ENCODE measurements around the gene GBX2. TPM values are rescaled to one million over a fixed set of nuclear protein-coding genes. Genes with fewer than 3 reads are reported as not detected.

GBX2 gene
- total and polyA plus RNA-seq, 12 donors: 0.12 to 0.22 (median 0.15) TPM; not detected in 7

DNA sequence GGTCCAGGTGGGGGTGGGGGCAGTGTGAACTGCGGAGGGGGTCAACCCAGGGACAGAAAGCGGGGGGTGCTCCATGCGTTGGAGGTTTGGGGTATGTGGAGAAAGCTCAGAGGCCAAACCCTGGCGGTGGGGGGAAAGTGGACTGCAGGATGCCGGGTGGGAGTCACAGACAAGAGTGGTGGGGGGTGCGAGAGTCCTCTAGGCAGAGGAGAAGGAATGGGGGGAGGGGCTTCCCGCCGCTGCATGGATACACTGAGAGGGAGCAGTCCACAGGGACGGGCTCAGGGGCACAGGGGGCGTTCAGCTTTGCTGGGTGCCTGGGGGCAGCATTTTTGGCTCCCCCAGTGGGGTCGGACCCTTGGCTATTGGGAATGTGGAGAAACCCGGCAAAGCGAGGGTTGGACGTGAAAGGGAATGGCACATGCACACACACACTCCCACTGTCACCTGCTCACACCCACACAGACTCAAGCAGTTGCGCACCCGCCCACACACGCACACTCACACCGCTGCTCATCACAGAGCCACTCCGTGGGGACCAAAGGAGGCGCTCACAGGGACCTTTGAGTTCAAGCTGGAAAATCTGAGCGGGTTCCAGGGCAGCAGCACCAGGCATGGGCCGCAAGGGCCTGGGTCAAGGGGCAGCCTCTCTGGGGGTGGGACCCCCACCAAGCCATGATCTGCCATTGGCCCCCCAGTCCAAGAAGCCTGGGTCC, 7.7 kb downstream of the GBX2 start:
- Histone ChIP-seq H3K4me1 (peaks cover 4 to 25% (median 22%) of the 10 kb centered on the region in 9 donors), H3K27ac (no peak overlapping the region), H3K4me3 (no peak overlapping the region), H3K36me3 (no peaks in the 10 kb centered on the region), H3K9me3 (no peaks in the 10 kb centered on the region), H3K27me3 (peaks cover 25 to 92% (median 88%) of the 10 kb centered on the region in 7 donors)
- 28 to 31% methylated on average over 22 of the region's 22 CpGs for WGBS, 2 donors
- intact Hi-C loops (cut with DNase I): loop anchor here in 1 of 10 donors (10.0 kb wide), 1 partner anchor 356 kb away; no protein-coding TSS in a partner anchor
- TF ChIP-seq CTCF (IDR thresholded peaks at IDR 0.05): no peak
- DNase-seq: no peak
- no peak for ATAC-seq

GRCh38 chr2:236159778-236160170, 8.4 kb downstream of the GBX2 start:
- Histone ChIP-seq H3K4me3 (peak overlapping the region in 1 of 10 donors; percentile 3), H3K27me3 (peaks cover 19 to 88% (median 85%) of the 10 kb centered on the region in 7 donors), H3K27ac (no peak overlapping the region), H3K9me3 (no peaks in the 10 kb centered on the region), H3K36me3 (no peaks in the 10 kb centered on the region), H3K4me1 (peaks cover 4 to 20% (median 18%) of the 10 kb centered on the region in 9 donors)
- WGBS, 2 donors: 9 to 13% methylated on average over 21 to 33 of the region's 33 CpGs
- DNase-seq (no peak), ATAC-seq (no peak)
- no peak for TF ChIP-seq CTCF (IDR thresholded peaks at IDR 0.05)
- intact Hi-C loops (cut with DNase I): loop anchor here in 1 of 10 donors (10.0 kb wide), 1 partner anchor 355 kb away; no protein-coding TSS in a partner anchor

DNA sequence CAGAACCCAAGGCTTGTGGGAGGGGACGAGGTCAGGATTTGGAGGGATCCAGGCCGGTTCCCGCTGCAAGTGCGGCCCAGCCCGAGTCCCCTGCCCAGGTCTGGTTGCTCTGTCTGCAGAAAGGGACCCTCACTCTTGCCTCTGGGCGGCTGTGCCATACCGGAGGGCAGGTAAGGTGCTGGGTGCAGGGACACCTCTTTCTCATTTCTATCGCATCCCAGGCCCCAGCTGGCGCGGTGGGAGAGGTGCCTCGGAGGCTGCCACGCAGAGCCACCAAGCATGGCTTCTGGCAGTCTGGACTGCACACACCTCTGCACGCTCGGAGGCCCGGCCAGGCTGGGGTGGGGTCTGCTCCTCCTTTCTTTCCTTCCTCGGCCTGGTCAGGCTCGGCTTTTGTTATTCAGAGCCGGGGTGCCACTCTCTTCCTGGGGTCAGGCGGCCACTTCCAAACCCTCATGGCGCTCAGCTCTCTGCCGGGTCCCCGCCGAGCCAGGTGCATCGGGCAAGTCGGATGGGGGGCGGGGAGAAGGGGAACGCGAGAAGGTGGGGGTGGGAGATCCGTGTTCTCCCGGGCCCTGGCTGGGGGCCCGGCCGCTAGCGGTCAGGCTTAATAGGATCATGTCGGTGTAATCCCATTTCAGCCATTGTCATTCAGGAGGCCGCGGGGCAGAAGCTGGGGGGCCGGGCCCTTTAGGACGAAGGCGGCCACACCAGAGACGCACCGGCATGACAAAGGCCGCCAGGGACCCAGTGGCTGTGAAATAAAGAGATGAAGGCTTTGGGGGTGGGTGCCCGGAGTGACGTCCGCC, 9.0 kb downstream of the GBX2 start:
- ATAC-seq (no peak), DNase-seq (no peak)
- intact Hi-C loops (cut with DNase I): no loop called here
- Histone ChIP-seq H3K36me3 (no peaks in the 10 kb centered on the region), H3K4me3 (peak overlapping the region in 1 of 10 donors; percentile 3), H3K27me3 (peaks cover 15 to 88% (median 79%) of the 10 kb centered on the region in 7 donors), H3K9me3 (no peaks in the 10 kb centered on the region), H3K4me1 (peaks cover 0 to 14% (median 12%) of the 10 kb centered on the region in 9 donors), H3K27ac (no peak overlapping the region)
- WGBS, 2 donors: 20 to 24% methylated on average over 43 to 45 of the region's 45 CpGs
- no peak for TF ChIP-seq CTCF (IDR thresholded peaks at IDR 0.05)

DNA sequence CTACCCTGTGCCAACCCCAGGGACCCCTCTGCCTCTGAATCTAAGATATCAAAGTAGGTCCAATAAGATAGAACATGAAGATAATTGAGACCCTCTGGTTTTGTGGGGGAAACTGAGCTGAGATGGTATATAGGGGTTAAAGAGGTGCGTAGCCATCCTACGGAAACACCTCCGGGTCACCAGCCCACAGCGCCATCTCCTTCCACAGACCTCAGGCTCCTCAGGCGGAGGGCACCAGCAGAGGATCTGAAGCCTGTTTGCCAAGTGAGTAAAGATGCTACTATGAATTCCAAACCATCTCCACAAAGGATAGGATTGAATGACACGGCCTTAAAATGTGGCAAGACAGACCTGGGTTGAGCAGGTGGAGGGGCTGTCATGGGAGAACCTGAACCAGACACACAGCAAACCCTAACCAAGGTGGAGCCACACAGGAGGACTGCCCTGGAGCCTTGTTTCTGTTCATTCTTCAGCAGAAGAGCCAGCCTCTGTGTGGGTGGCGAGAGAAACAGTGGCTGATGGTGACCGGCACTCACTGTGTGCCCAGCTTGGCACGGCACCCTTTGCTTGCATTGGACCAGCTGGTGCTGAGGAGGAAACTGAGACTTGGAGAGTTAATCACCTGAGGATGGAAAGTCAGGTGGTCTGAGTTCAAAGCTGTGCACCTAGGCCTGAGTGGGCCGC, 10.2 kb downstream of the GBX2 start:
- Histone ChIP-seq H3K4me3 (no peak overlapping the region), H3K9me3 (peaks cover 0 to 8% (median 4%) of the 10 kb centered on the region in 11 donors), H3K4me1 (peaks cover 0 to 3% (median under 1%) of the 10 kb centered on the region in 9 donors), H3K36me3 (no peaks in the 10 kb centered on the region), H3K27ac (no peak overlapping the region), H3K27me3 (peaks cover 9 to 78% (median 66%) of the 10 kb centered on the region in 7 donors)
- DNase-seq (no peak), ATAC-seq (no peak)
- intact Hi-C loops (cut with DNase I): no loop called here
- 92% methylated on average over 10 of the region's 10 CpGs for WGBS, 2 donors
- no peak for TF ChIP-seq CTCF (IDR thresholded peaks at IDR 0.05)
